GM21786 (cell line): ENCODE measurements around the gene USP17L10.
"Not testable (repeated sequence)": the region's sequence is repeated elsewhere in the genome, so short reads cannot be mapped to it uniquely, and the experiment has no call there.

ENCODE experiments used
- ATAC-seq: cut with Tn5 transposase; IDR thresholded peaks from one replicate; pipeline ENCODE4 v1.9.1; 2021; ENCODE audit not compliant: unreplicated experiment

The USP17L10 gene, protein sequence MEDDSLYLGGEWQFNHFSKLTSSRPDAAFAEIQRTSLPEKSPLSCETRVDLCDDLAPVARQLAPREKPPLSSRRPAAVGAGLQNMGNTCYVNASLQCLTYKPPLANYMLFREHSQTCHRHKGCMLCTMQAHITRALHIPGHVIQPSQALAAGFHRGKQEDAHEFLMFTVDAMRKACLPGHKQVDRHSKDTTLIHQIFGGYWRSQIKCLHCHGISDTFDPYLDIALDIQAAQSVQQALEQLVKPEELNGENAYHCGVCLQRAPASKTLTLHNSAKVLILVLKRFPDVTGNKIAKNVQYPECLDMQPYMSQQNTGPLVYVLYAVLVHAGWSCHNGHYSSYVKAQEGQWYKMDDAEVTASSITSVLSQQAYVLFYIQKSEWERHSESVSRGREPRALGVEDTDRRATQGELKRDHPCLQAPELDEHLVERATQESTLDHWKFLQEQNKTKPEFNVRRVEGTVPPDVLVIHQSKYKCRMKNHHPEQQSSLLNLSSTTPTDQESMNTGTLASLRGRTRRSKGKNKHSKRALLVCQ

DNA sequence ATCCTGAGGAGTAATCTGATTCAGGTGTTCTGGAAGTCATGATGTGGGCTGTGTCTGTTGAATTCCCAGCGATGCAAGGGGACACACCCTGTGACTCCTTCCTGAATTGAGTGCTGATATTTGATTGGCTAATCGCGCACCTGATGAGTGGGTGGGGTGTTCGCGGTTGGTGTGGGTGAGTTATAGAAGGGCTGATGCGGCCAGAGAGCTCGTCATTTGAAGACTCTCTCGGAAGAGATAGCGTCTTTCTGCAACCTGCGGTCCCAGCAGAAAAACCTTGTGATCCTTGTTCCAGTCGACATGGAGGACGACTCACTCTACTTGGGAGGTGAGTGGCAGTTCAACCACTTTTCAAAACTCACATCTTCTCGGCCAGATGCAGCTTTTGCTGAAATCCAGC is at the start of gene USP17L10:
Gene USP17L10, plus strand, starts transcription at position 301 of the 400 bp plus-strand sequence. Its CDS starts 0 bp downstream, at position 301.
- not testable (repeated sequence) for ATAC-seq

- ATAC-seq: not testable (repeated sequence)
Observed at GRCh38 chr4:9165990-9166389, 44.5 kb upstream of the USP17L10 start.

GRCh38 chr4:9169791-9170459 is 40.5 kb upstream of the USP17L10 start, which contains the start of gene FAM90A26:
Gene FAM90A26 (plus strand): TSS chr4:9170409. CDS start chr4:9173173, 2,764 bp downstream.
- not testable (repeated sequence) for ATAC-seq

DNA sequence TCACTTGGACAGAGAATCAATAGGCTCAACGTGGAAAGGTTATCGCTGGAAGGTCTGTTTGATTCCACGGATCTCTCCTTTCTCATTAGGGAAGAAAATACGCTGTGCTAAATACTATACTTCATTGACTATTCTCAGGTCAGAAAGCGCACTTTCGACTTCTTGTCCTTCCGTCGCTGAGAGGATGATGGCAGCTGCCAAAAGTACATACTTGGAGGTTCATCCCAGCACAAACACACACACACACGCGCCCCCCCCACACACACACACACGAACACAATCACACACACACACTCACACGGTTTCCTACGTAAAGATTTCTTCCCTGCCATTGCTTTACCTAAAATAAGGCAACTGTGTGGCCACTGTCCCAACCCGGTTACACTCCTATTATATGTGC is 4.2 kb downstream of the USP17L10 start:
- ATAC-seq: not testable (repeated sequence)

GRCh38 chr4:9215105-9215504 is 4.6 kb downstream of the USP17L10 start, which contains the start of gene USP17L11:
Gene USP17L11 (plus strand): TSS chr4:9215405. CDS start chr4:9215405, 0 bp downstream.
- not testable (repeated sequence) for ATAC-seq

DNA sequence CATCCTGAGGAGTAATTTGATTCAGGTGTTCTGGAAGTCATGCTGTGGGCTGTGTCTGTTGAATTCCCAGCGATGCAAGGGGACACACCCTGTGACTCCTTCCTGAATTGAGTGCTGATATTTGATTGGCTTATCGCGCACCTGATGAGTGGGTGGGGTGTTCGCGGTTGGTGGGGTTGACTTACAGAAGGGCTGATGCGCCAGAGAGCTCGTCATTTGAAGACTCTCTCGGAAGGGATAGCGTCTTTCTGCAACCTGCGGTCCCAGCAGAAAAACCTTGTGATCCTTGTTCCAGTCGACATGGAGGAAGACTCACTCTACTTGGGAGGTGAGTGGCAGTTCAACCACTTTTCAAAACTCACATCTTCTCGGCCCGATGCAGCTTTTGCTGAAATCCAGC is 9.4 kb downstream of the USP17L10 start, which contains the start of gene USP17L12:
Gene USP17L12, plus strand, starts transcription at position 301 of the 400 bp plus-strand sequence. Its CDS starts 0 bp downstream, at position 301.
- not testable (repeated sequence) for ATAC-seq

DNA sequence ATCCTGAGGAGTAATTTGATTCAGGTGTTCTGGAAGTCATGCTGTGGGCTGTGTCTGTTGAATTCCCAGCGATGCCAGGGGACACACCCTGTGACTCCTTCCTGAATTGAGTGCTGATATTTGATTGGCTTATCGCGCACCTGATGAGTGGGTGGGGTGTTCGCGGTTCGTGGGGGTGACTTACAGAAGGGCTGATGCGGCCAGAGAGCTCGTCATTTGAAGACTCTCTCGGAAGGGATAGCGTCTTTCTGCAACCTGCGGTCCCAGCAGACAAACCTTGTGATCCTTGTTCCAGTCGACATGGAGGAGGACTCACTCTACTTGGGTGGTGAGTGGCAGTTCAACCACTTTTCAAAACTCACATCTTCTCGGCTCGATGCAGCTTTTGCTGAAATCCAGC is 14.1 kb downstream of the USP17L10 start, which contains the start of gene USP17L13:
Gene USP17L13, plus strand, starts transcription at position 301 of the 400 bp plus-strand sequence. Its CDS starts 0 bp downstream, at position 301.
- ATAC-seq: not testable (repeated sequence)

GRCh38 chr4:9230249-9230648 is 19.8 kb downstream of the USP17L10 start:
- not testable (repeated sequence) for ATAC-seq

GRCh38 chr4:9234085-9234484 is 23.6 kb downstream of the USP17L10 start, which contains the start of gene USP17L15:
Gene USP17L15 (plus strand): TSS chr4:9234385. CDS start chr4:9234385, 0 bp downstream.
- ATAC-seq: not testable (repeated sequence)

GRCh38 chr4:9238461-9238860 is 28.0 kb downstream of the USP17L10 start:
- ATAC-seq: not testable (repeated sequence)

- ATAC-seq: not testable (repeated sequence)
Observed at GRCh38 chr4:9243579-9243978, 33.1 kb downstream of the USP17L10 start, which contains the start of gene USP17L17. Gene USP17L17 (plus strand): TSS chr4:9243879. CDS start chr4:9243879, 0 bp downstream.

- not testable (repeated sequence) for ATAC-seq
Observed at GRCh38 chr4:9247953-9248680, 37.7 kb downstream of the USP17L10 start, which contains the start of gene USP17L18. Gene USP17L18 (plus strand): TSS chr4:9248630. CDS start chr4:9248630, 0 bp downstream.

- ATAC-seq: not testable (repeated sequence)
Observed at GRCh38 chr4:9253078-9253477, 42.6 kb downstream of the USP17L10 start, which contains the start of gene USP17L19. Gene USP17L19 (plus strand): TSS chr4:9253378. CDS start chr4:9253378, 0 bp downstream.

- not testable (repeated sequence) for ATAC-seq
Observed at GRCh38 chr4:9257824-9258223, 47.4 kb downstream of the USP17L10 start, which contains the start of gene USP17L20. Gene USP17L20 (plus strand): TSS chr4:9258124. CDS start chr4:9258124, 0 bp downstream.
